Mesenteric fat pad (tissue), 1 donor: Measurements from ENCODE around the gene PRSS36. TPM values are rescaled to one million over a fixed set of nuclear protein-coding genes. Genes with fewer than 3 reads are reported as not detected.

Experiments
- DNase-seq: peaks from one replicate; pipeline ENCODE4 v3.0.0-alpha.2; 2020; ENCODE audit warnings: low spot score
- total RNA-seq: library from RNA; stranded (reverse); fragmentation: NEBNext Ultra II Directional; extraction: Animal tissue kit (Norgen Biotek cat#: 25700); gene quantifications from one replicate; pipeline ENCODE4 v1.2.1, GENCODE V29; 2021
- donor health status: DM: yes; HTN: yes; CAD: no.

PRSS36 gene
- total RNA-seq, 1 donor from 2014 or later = 9.8 TPM

DNA sequence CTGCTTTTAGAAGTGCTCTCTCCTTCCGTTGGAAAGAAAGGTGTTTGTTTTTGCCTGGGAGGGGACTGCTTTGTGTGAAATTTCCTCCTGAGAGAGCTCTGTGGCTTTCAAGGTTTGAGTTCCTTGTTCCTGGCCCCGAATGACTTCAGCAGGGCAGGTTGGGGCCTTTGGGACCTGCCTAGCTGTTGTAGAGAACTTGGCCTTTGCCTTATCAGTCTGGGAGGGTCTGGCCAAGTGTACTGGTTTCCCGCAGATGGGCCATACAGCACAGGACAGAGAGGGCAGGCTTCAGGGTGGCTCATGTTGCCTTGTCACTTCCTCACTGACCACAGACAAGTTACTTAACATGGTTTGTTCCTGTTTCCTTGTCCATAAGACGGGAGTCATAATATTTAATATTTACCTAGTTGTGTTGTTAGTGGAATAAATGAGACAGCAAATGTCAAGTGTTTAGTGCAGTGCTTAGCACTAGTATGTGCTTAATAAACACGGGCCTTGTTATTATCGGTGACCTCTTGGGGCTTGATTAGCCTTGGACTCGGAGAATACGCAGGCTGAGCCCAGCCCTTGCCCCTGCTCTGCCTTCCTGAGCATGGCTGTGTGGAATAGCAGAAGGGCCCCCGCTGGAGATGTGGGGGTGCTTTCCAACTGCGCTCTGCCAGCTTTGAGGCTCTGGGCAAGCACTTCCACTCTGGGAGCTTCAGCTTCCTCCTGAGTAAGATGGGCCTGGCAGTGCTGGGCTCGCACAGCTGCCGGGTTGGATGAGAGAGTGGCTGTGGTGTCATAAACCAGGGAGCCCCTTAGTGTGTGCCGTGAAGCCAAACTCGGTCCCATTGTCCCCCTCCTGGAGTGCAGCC, 20.9 kb downstream of the PRSS36 start:
- DNase-seq = no peak

DNA sequence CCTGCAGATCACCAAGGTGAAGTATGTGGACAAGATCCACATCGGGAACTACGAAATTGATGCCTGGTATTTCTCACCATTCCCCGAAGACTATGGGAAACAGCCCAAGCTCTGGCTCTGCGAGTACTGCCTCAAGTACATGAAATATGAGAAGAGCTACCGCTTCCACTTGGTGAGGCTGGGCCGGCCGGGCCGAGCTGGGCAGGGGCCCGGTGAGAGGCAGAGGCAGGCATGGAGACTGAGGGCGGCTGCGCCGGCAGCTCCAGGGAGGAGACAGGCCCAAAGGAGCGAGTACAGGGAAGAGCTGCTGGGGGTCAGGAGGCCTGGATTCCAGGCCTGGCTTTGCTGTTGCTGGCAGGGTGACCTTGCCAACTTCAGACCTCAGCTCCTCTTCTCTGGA, 22.7 kb downstream of the PRSS36 start:
- no peak for DNase-seq

DNA sequence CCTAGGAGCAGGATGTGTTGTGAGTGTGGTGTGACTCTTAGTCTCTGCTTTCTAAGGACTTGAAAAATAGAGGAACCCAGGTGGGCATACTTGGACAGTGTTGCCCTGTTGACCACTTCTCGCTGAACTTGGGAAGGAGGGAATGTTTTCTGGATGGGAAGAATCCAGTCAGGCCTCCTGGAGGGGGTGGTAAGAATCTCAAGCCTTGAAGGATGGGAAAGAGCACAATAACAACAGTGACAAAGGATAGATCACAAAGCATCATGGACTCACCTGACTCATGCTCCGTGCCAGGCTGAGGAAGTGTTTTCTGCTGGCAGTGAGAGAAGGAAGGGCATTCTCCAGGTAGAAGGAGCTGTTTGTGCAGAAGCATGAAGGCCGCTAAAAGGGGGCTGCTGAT, 24.0 kb downstream of the PRSS36 start:
- DNase-seq = no peak

DNA sequence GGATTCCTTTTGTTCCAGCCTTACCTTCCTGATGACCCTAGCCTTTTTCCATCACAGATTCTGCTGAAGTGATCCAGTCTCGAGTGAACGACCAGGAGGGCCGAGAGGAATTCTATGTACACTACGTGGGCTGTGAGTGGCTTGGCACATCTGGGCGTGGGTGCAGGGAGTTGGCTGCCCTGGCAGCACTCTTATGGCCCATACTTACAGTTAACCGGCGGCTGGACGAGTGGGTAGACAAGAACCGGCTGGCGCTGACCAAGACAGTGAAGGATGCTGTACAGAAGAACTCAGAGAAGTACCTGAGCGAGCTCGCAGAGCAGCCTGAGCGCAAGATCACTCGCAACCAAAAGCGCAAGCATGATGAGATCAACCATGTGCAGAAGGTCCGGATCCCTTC, 29.7 kb downstream of the PRSS36 start:
- DNase-seq = no peak

DNA sequence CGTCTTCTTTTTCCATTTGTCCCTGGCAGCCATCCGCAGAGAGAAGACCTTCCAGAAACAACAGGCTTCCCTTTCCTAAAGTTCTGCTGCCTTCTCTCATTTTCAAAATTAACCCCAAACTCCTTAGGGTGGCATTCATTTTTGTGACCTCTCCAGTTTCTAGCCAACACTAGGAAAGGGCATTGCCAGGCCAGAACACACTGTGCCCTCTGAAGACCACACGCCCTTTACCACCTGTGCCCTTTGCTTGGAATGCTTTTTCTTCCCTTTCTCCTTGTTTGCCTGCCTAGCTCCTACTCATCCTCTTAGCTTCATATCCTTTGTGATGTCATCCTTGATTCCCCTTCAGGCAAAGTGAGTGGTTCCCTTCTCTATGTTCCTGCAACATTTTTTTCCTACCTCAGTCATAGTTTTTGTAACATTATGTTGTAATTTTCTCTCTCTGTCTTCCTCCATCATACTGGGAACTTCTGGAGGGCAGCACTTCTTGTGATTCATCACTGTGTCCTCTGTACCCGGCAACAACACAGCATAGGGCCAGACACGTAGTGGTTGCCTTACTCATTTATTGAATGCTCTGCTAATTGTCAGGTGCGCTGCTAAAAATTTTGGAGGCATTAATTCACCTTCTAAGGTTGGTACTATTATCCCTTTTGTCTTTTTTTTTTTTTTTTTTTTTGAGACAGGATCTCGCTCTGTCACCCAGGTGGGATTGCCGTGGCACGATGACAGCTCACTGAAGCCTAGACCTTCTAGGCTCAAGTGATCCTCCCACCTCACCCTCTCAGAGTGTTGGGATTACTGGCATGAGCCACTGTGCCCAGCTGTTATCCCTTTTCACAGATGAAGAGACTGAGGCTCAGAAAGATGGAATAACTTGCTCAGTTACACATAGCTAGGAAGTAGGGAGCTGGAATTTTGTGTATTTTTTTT, 31.4 kb downstream of the PRSS36 start:
- DNase-seq = no peak

DNA sequence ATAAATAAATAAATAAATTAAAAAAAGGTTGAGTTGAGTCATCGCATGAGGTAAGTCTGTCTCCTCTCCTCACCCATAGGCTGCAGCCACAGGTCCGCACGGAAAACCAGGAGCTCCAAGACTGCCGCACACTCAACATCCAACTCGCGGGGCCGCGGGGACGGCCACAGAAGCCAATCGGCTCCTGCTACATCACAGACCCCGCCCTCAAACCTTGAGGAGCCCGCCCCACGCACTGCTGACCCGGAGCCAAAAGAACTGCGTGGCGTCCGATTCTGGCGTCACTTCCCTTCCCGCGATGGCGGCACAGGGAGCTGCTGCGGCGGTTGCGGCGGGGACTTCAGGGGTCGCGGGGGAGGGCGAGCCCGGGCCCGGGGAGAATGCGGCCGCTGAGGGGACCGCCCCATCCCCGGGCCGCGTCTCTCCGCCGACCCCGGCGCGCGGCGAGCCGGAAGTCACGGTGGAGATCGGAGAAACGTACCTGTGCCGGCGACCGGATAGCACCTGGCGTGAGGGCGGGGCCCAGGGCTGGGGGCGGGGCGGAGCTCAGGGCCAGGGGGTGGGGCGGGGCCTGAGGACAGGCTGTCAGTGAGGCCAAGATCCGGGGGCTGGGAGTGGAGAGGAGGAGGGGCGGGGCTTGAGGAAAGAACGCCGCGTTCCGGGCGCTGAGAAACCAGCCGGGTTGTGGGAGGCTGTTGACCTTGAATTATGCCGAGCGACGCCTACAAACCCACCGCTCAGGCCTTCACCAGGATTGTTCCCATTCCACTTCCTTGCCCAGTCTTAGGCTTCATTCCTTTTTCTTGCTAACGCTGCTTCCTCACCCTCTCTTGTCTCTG, 32.3 kb downstream of the PRSS36 start, which contains the start of gene KAT8:
Gene KAT8 (plus strand): TSS at position 281 of the 839 bp plus-strand sequence. CDS start 18 bp downstream, at position 299.
- peak; percentile 100 for DNase-seq

DNA sequence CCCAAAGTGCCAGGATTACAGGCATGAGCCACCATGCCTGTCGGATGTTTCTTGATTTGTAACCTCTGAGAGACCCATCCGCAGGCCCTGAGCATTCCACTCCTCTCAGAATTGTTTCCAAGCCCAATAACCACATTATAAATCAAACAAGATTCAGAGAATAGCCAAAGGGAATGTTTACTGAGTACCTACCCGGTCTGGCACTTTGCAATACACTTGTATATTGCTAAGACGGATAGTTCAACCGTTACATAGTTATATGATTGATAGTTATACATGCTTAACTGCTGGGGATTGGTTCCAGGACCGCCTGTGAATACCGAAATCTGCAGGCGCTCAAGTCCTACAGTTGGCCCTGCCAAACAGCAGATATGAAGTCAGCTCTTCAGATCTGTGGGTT, 35.4 kb downstream of the PRSS36 start:
- no peak for DNase-seq

DNA sequence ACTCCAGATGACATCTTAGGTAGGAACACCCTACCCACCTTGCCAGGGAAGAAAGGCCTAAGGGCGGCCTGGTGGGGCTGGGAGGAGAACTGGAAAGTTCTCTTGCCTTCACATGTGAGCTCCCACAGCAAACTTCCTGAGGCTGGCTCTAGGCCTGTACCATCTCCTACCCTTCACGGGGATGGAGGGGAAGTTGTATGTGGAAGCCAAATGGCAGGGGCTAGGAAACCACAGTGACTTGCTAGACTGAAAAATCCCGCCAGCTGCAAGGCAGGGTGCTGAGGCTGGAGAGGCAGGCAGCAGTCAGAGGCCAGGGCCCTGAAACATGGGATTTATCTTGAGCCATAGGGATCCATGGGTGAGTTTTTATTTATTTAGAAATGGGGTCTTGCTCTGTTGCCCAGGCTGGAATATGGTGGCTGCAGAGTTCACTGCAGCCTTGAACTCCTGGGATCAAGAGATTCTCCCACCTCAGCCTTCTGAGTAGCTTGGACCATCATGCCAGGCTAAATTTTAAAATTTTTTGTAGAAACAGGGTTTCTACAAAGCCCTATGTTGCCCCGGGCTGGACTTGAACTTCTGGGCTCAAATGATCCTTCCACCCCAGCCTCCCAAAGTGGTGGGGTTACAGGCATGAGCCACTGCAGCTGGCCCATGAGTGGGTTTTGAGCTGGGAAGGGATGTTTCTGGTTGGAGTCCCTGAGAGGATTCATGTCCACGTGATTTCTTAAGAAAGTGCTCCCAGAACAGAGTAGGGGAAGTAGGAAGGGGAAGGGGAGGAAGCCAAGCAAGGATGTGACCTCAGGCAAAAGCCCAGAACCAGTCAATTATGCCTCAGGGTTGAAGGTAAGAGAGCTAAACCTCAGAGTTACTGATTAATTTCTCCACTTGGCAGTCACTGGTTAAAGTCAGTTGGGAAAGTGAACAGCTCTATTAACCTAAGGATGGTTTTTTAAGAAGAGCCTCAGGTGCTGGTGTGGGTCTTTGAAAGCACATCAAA, 36.4 kb downstream of the PRSS36 start:
- no peak for DNase-seq

DNA sequence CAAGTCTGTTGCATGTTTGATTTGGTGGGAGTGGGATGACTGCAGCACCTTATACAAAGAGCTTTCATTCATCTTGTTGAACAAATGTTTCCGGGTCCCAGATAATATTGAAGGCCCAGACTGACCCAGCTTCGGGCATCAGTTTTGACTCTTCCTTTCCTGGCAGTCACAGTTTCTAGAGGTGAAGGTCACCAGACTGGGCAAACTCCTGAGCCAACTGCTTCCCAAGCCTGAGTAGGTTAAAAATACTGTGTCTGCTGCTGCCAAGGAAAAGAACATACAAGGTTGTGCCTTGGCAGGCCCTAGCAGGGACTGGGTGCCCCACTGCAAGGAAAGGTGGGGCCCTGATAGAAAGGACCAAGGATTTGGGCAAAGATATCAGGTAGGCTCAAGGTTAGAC, 37.2 kb downstream of the PRSS36 start:
- DNase-seq = no peak

DNA sequence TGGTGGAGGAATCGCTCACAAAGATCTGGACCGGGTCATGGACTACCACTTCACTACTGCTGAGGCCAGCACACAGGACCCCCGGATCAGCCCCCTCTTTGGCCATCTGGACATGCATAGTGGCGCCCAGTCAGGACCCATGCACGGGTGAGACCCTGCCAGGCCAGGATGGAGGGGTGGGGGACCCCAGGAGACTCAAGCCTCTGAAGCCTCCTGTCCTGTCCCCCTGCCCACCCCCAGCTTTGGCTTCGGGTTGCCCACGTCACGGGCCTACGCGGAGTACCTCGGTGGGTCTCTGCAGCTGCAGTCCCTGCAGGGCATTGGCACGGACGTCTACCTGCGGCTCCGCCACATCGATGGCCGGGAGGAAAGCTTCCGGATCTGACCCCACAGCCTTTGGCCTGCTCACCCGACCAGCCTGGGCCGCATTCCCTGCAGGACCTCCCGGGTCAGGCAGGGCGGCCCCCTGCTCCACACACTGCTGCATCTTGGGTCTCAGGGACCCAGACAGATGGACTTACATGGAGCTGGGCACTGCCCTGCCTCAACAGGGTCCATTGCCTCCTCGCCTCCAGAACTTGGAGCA, 37.9 kb downstream of the PRSS36 start:
- DNase-seq = no peak

DNA sequence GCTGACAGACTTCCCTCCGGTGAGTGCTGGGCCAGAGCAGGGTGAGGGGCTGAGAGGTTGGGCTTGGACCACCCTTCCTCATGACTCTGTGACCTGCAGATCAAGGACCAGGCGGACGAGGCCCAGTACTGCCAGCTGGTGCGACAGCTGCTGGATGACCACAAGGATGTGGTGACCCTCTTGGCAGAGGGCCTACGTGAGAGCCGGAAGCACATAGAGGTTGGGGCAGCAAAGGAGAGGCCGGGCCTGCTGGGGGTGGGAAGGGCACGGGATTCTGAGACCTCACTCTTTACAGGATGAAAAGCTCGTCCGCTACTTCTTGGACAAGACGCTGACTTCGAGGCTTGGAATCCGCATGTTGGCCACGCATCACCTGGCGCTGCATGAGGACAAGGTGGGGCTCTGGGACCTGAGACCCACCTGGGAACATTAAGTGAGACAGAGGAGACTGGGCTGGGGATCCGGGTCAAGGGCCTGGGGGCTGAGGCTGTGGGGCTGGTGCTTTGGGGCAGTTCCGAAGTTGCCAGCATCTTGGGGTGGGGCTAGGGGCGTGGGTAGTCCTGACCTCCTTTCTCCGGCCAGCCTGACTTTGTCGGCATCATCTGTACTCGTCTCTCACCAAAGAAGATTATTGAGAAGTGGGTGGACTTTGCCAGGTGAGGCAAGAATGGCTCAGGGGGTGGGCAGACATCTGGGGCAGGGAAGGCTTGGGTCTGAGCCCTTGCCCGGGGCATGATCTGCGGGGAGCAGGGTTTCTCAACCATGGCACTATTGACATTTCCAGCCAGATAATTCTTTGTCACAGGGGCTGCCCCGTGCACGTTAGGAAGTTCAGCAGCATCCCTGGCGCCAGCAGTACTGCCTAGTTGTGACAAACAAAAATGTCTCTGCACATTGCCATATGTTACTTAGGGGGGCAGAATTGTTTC, 39.5 kb downstream of the PRSS36 start:
- DNase-seq = no peak

DNA sequence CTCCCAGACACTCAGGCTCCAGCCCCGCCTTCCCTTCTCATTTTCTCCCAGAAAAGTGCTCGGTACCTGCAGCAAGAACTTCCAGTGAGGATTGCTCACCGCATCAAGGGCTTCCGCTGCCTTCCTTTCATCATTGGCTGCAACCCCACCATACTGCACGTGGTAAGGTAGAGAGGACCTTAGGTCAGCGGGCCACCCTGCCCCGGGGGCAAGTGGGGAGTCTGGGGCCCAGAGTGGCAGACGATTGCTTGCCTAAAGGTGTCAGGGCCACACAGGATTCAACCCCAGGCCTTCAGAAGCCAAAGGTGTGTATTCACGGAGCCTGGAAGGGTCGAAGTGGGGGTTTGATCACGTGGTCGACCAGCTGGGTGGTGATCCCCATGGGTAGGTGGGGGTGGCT, 40.2 kb downstream of the PRSS36 start:
- DNase-seq = no peak

DNA sequence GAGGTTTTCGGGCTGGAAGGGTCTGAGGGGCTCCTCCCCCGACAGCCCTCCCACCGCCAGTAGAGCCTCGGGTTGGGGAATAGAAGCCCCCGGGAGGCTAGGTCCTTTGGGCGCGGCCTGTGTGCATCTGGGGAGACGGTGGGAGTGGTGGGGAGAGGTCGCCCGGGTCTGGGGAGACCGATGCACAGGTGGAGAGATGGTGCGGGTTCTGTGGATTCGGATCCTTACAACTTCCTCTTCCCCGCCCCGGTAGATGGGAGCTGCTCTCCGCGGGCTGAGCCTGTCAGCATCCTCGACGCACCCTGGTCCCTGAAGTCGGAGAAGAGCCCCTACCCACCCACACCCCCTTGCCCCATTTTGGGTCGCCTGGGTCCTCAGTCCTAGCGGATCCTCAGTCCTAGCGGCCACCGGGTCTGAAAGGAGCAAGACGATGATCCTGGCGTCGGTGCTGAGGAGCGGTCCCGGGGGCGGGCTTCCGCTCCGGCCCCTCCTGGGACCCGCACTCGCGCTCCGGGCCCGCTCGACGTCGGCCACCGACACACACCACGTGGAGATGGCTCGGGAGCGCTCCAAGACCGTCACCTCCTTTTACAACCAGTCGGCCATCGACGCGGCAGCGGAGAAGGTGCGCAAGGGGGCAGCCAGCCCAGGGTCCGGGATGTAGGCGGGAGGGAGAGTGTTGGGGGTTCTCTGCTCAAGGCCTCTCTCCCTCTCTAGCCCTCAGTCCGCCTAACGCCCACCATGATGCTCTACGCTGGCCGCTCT, 40.9 kb downstream of the PRSS36 start:
- DNase-seq = no peak

DNA sequence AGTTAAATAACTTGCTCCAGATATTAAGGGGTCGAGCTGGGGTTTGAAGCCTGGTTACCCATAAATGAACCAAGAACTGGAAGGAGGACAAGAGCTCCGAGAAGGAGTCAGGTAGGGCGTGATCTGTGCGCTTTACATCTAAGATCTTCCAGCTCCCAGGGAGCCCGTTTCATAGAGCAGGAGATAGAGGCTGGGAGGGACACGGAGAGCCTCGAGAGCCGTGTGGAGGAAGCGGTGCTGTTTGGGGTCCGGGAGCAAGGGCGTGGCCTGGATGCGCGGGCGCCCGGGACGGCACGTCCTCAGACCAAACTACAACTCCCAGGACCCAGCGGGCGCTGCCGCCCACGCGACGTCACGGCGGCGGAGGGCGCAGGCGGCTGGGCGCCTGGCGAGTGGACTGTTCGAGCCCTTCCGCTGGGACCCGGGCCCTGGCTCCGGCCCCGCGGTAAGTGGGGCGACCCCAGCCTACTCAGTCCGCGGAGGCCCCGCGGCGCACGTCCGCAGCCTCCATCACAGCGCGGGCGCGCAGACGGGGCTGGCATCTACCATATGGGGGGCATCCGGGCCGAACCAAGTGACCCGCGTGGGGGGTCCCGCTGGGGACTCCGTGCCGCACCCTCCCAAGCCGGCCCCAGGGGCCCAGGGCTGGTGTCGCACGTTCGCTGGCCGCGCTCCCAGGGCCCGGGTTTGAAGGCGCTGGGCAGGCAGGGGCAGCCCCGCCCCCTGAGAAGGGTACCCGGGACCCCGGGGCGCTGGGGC, 41.7 kb downstream of the PRSS36 start, which contains the start of gene BCKDK:
Gene BCKDK (plus strand): TSS at position 352 of the 759 bp plus-strand sequence. CDS start 838 bp downstream, outside the sequence.
- no peak for DNase-seq

DNA sequence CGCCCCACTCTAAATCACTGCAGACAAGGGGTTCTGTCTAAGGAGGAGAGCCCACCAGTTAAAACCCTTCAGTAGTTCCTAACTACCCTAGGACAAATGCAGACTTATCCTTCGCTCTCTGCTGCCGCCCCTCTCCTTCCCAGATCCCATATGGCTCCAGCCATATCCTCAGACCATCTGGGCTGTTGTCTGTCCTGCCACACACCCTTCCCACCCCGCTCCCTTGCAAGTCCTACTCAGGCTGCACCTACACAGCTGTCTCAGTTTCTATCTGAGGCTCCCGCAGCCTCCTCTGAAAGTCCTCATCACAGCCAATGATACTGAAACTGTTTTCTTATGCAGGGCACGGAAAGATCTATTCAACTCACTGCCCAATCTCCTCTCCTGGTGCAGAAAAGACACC, 42.4 kb downstream of the PRSS36 start:
- DNase-seq = no peak
